Gastroesophageal sphincter (tissue), 3 donors: ENCODE data around the gene CCL17.

ENCODE experiments used
- POLR2A ChIP-seq, 2 donors: fragments of 450-650 bp; IDR thresholded peaks; one replicate each; pipeline ENCODE4 v1.6.1; 2017; ENCODE audit warnings: antibody characterized with exemption in 2 of 2, mild to moderate bottlenecking in 2 of 2, moderate library complexity in 1 of 2
- POLR2AphosphoS5 ChIP-seq: sonication (generic); formaldehyde crosslinking; IDR thresholded peaks from one replicate; pipeline ENCODE4 v1.6.1; 2017; ENCODE audit warnings: antibody characterized with exemption
- TF ChIP-seq, protein P1 (sequence below), 4 experiments: fragments of 200-600 bp in 2 of 4; fragments of 450-650 bp in 2 of 4; sonication (generic) in 1 of 4; IDR thresholded peaks; one replicate each; pipeline ENCODE4 v1.5.1; 2017 to 2019; ENCODE audit warnings: antibody characterized with exemption in 4 of 4, mild to moderate bottlenecking in 2 of 4, moderate library complexity in 2 of 4

DNA sequence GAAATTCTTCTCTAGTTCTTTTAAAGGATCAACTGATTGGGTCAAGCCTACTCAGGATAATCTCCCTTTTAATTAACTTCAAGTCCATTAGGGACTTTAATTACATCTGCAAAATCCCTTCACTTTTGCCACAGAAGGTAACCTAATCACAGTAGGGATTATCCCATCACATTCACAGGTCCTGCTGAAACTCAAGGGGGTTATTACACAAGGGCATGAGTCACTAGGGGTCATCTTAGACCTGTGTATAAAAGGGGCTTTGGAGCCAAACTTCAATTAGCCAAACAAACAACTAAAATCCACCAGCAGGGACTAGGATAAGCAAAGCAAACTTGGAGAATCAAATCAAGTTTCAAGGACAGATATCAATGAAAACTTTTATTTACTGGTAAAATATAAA is 23.3 kb downstream of the CCL17 start:
- TF ChIP-seq POLR2A (IDR thresholded peaks at IDR 0.05): no peak
- TF ChIP-seq, protein P1, sequence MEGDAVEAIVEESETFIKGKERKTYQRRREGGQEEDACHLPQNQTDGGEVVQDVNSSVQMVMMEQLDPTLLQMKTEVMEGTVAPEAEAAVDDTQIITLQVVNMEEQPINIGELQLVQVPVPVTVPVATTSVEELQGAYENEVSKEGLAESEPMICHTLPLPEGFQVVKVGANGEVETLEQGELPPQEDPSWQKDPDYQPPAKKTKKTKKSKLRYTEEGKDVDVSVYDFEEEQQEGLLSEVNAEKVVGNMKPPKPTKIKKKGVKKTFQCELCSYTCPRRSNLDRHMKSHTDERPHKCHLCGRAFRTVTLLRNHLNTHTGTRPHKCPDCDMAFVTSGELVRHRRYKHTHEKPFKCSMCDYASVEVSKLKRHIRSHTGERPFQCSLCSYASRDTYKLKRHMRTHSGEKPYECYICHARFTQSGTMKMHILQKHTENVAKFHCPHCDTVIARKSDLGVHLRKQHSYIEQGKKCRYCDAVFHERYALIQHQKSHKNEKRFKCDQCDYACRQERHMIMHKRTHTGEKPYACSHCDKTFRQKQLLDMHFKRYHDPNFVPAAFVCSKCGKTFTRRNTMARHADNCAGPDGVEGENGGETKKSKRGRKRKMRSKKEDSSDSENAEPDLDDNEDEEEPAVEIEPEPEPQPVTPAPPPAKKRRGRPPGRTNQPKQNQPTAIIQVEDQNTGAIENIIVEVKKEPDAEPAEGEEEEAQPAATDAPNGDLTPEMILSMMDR (IDR thresholded peaks at IDR 0.05): no peak
- no peak for TF ChIP-seq POLR2AphosphoS5
